ENCODE results near the gene STIP1. TPM values are rescaled to one million over a fixed set of nuclear protein-coding genes. Genes with fewer than 3 reads are reported as not detected.

The STIP1 gene
- total and polyA plus RNA-seq, 4 donors: 22.6 to 58.1 (median 42.5) TPM

DNA sequence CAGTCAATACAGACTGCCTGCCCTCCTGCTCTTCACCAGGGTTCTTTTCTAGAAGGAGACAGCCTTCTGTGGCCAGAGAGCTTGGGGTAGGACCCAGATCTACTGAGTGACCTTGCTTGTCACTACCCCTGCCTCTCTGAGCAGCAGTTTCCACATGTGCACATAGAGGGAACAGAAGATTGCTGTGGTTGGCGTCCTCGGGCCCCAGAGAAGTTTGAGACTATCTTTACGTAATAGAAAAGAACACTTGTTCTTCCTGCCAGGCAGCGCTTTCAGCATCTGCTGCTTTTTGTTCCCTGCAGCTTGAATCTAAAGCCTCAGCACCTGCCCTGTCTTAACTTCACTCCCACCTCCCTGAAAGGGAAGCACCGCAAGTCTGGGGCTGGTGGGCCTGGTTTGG lies 53.0 kb downstream of the STIP1 start:
- no peaks in the 10 kb centered on the region for H3K9me3 ChIP-seq (ENCODE audit: control insufficient read depth in 4 of 4, low read length in 3 of 4)

DNA sequence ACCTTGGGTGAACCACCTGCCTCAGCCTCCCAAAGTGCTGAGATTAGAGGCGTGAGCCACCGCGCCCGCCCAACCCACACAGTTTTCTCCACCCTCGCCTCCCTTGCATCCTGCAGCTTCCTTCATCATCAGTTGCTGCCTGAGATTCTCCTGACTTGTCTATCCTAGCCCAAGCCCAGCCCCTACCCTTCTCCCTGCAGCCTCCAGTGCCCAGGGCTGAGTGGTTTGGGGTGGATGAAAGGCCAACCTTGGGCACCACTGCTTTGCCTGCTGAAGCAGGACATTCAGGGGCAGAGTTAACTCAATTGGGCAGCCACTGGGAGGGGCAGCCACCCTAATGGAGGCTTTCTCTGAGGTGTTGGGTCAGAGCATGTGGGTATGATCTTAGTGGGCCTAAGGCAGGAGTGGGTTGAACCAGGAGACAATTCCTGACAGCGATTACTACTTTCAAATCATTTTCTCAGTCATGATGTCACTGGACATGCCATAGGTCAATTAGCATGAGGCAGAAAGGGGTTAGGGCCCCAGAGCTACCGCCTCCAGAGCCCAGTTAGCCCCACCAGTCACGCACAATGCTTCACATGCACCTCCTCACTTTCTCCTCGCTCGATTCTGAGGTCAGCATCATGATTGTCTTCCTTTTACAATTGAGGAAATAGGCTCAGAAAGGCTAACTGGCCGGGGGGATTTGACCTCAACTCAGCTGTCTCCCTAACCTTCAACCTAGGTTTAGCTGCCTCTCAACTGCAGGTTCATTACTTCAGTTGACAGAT lies 53.9 kb downstream of the STIP1 start:
- H3K27me3 ChIP-seq (ENCODE audit: control insufficient read depth in 4 of 4, insufficient read depth in 4 of 4, low read length in 3 of 4): no peaks in the 10 kb centered on the region
- H3K4me3 ChIP-seq (ENCODE audit: low read depth in 1 of 3, low read length in 3 of 3): peak overlapping the region in 2 of 3 donors; percentile 74 to 77
- 79% methylated on average over 11 of the region's 11 CpGs for WGBS
- H3K9me3 ChIP-seq (ENCODE audit: control insufficient read depth in 4 of 4, low read length in 3 of 4): no peaks in the 10 kb centered on the region
- H3K27ac ChIP-seq (ENCODE audit: low read depth in 1 of 2, low read length in 2 of 2): peak overlapping the region; percentile 97 to 99
- TF ChIP-seq YY1 (IDR thresholded peaks at IDR 0.05): no peak
- TF ChIP-seq, protein P1, sequence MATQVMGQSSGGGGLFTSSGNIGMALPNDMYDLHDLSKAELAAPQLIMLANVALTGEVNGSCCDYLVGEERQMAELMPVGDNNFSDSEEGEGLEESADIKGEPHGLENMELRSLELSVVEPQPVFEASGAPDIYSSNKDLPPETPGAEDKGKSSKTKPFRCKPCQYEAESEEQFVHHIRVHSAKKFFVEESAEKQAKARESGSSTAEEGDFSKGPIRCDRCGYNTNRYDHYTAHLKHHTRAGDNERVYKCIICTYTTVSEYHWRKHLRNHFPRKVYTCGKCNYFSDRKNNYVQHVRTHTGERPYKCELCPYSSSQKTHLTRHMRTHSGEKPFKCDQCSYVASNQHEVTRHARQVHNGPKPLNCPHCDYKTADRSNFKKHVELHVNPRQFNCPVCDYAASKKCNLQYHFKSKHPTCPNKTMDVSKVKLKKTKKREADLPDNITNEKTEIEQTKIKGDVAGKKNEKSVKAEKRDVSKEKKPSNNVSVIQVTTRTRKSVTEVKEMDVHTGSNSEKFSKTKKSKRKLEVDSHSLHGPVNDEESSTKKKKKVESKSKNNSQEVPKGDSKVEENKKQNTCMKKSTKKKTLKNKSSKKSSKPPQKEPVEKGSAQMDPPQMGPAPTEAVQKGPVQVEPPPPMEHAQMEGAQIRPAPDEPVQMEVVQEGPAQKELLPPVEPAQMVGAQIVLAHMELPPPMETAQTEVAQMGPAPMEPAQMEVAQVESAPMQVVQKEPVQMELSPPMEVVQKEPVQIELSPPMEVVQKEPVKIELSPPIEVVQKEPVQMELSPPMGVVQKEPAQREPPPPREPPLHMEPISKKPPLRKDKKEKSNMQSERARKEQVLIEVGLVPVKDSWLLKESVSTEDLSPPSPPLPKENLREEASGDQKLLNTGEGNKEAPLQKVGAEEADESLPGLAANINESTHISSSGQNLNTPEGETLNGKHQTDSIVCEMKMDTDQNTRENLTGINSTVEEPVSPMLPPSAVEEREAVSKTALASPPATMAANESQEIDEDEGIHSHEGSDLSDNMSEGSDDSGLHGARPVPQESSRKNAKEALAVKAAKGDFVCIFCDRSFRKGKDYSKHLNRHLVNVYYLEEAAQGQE (IDR thresholded peaks at IDR 0.05): no peak
- TF ChIP-seq, protein P2, sequence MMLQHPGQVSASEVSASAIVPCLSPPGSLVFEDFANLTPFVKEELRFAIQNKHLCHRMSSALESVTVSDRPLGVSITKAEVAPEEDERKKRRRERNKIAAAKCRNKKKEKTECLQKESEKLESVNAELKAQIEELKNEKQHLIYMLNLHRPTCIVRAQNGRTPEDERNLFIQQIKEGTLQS (IDR thresholded peaks at IDR 0.05): no peak
- H3K4me1 ChIP-seq (ENCODE audit: control insufficient read depth in 4 of 4, insufficient read depth in 4 of 4, low read length in 3 of 4): peaks cover 23 to 59% (median 41%) of the 10 kb centered on the region in 4 donors
- no peak for DNase-seq (ENCODE audit: low spot score)
- peaks cover 0 to 6% (median 4%) of the 10 kb centered on the region in 4 donors for H3K36me3 ChIP-seq (ENCODE audit: control insufficient read depth in 4 of 4, insufficient read depth in 3 of 4, low read depth in 1 of 4, low read length in 3 of 4)
- H3K9ac ChIP-seq (ENCODE audit: low read depth in 1 of 2, low read length in 2 of 2): peak overlapping the region in 1 of 2 donors; percentile 85

More for the DNA sequence above, 53.0 kb downstream of the STIP1 start:
- no peak for DNase-seq (ENCODE audit: low spot score)
- Histone ChIP-seq H3K9ac (ENCODE audit: low read depth in 1 of 2, low read length in 2 of 2) (no peak overlapping the region), H3K4me1 (ENCODE audit: control insufficient read depth in 4 of 4, insufficient read depth in 4 of 4, low read length in 3 of 4) (peaks cover 27 to 59% (median 40%) of the 10 kb centered on the region in 4 donors), H3K27ac (ENCODE audit: low read depth in 1 of 2, low read length in 2 of 2) (peak overlapping the region in 1 of 2 donors; percentile 37), H3K36me3 (ENCODE audit: control insufficient read depth in 4 of 4, insufficient read depth in 3 of 4, low read depth in 1 of 4, low read length in 3 of 4) (peaks cover 0 to 5% (median 4%) of the 10 kb centered on the region in 4 donors), H3K4me3 (ENCODE audit: low read depth in 1 of 3, low read length in 3 of 3) (no peak overlapping the region), H3K27me3 (ENCODE audit: control insufficient read depth in 4 of 4, insufficient read depth in 4 of 4, low read length in 3 of 4) (no peaks in the 10 kb centered on the region)
- 84% methylated on average over 5 of the region's 5 CpGs for WGBS
- TF ChIP-seq RXRA (IDR thresholded peaks at IDR 0.05) (no peak), HNF4G (IDR thresholded peaks at IDR 0.05) (no peak), RAD21 (IDR thresholded peaks at IDR 0.05) (no peak), NR2F2 (IDR thresholded peaks at IDR 0.05) (no peak), SP1 (IDR thresholded peaks at IDR 0.05) (no peak)
- TF ChIP-seq, protein P3, sequence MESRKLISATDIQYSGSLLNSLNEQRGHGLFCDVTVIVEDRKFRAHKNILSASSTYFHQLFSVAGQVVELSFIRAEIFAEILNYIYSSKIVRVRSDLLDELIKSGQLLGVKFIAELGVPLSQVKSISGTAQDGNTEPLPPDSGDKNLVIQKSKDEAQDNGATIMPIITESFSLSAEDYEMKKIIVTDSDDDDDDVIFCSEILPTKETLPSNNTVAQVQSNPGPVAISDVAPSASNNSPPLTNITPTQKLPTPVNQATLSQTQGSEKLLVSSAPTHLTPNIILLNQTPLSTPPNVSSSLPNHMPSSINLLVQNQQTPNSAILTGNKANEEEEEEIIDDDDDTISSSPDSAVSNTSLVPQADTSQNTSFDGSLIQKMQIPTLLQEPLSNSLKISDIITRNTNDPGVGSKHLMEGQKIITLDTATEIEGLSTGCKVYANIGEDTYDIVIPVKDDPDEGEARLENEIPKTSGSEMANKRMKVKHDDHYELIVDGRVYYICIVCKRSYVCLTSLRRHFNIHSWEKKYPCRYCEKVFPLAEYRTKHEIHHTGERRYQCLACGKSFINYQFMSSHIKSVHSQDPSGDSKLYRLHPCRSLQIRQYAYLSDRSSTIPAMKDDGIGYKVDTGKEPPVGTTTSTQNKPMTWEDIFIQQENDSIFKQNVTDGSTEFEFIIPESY (IDR thresholded peaks at IDR 0.05): no peak

Data from liver (tissue), 9 donors.